HG02970 (cell line): Measurements from ENCODE around the gene MYO5C.

Experiments
- ATAC-seq: cut with Tn5 transposase; IDR thresholded peaks from one replicate; pipeline ENCODE4 v1.9.1; 2021; ENCODE audit warnings: mild to moderate bottlenecking, moderate library complexity, moderate number of reproducible peaks; ENCODE audit not compliant: unreplicated experiment, low FRiP score

The MYO5C gene

DNA sequence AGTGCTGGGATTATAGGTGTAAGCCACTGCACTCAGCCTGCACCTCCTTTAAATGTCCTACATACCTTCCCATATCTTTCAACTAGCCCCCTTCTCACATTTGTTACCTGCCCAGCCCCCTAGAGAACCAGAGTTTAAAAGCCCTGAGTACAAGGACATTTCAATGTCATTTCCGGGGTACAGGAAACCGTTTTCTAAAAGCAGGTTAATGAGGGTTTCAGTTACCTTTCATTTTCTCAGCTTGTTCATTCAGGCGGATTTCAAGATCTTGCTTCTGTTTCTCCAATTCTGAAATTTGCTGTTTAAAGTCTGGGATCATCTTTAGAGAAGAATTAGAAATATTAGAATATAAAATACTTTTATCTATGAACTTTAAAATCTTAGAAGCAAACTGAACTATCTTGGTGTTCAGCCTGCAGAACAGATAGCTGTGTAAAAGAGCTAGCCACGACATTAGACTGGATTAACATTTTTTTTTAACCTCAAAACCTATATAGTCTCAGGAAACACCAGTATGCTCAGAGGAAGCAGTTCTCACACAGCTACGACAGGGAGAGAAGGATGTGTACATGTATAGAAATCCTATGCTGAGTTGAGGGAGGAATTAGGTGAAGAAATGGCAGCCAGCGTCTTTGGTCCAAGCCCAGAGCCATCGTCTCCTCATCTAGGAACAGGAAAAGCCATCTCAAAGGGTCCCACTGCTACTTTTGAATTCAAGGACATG is 74.5 kb downstream of the MYO5C start:
- ATAC-seq = no peak

DNA sequence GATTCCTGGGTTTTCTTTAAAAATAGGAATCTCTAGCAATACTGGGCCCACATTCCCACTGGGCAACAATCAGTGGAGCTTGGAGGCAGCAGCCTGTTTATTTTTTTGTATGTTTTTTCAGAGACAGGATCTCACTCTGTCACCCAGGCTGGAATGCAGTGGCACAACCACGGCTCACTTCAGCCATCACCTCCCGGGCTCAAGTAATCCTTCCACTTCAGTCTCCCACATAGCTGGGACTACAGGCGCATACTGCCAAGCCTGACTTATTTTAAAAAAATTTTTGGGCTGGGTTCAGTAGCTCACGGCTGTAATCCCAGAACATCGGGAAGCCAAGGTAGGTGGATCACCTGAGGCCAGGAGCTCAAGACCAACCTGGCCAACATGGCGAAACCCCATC is 75.4 kb downstream of the MYO5C start:
- no peak for ATAC-seq

DNA sequence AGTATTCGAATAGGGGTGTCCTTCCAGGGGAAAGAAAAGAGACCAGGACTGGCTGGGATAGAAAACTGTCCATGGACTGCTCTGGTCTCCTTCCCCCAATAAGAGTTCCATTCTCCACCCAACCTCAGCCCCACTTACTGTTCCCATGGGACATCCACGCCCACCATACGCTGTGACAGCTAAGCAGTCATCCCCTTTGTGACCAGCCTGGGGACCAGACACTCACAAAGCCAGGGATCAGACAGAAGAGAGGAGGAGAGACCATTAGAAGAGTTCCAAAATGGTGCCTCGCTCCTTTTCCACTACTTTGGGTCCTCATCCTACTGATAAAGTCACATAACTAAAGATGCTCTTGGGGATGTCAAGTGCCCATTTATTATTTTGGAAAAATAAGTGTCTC is 76.8 kb downstream of the MYO5C start:
- ATAC-seq = no peak

DNA sequence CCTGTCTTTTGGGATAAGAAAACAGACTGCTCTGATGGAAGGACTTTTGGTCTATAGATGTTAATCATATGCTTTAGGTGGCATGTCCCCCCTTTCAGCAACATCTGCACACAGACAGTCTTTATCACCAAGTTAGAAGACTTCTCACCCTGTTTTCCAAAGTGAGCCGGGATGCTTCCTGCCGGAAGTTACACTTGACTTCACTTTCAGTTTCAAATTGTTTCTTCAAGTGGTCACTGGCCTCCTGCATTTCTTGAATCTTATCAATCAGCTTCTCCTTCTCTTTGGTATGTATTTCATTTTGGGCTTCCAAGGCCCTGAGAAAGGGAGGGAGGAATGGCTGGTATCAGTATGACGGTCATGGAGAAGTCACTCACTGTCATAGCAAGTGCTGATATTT is 77.2 kb downstream of the MYO5C start:
- no peak for ATAC-seq

DNA sequence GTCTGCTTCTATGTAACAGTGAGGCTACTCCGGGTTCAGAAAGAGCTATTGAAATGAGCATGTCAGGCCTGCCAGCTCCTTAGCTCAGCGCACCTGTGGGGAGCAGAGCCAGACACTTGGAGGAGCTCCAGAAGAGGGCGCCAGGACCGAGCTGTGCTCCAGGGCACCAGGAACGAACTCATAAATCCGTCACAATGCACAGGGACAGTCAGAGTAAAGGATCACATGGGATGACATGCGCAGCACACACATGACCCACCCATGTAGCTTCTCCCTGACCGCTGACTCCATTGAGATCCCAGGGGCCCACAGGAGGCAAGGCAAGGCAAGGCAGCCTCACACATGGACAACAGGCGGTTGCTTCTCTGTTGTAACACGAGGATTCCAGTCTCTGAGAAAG is 78.4 kb downstream of the MYO5C start:
- ATAC-seq = no peak

DNA sequence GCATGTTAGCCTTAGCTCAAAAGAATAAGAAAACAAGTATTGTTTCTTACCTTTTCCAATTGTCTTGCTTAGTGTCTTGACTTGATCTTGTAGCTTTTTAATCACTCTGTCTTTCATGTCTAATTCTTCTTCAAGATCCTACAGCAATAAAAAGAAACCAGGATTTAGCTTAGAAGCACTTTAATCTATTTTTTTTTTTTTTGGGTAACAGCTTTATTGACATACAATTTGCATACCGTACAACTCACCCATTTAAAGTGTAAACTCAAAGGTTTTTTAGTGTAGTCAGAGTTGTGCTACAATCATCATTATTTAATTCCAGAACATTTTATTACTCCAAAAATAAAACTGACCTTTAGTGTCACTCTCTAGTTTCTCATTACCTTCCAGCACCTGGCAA is 81.1 kb downstream of the MYO5C start:
- no peak for ATAC-seq

DNA sequence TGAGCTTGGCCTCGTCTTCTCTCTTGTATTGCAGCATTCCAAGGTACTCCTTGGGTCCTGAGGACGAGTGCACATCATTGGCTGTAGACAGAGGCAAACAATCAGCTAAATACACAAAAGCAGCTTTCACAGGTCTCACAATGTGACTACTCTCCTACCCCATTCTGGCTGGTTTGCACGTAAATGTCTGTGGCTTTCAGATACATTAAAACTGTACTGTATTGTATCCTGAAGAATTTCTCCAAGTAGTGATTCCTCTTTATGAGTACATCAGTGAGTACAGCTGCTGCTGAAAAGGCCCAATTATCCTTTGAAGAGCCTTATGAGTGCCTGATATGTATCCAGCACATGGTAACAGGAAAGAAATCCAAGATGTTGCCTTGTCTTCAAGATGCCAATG is 82.4 kb downstream of the MYO5C start:
- no peak for ATAC-seq

DNA sequence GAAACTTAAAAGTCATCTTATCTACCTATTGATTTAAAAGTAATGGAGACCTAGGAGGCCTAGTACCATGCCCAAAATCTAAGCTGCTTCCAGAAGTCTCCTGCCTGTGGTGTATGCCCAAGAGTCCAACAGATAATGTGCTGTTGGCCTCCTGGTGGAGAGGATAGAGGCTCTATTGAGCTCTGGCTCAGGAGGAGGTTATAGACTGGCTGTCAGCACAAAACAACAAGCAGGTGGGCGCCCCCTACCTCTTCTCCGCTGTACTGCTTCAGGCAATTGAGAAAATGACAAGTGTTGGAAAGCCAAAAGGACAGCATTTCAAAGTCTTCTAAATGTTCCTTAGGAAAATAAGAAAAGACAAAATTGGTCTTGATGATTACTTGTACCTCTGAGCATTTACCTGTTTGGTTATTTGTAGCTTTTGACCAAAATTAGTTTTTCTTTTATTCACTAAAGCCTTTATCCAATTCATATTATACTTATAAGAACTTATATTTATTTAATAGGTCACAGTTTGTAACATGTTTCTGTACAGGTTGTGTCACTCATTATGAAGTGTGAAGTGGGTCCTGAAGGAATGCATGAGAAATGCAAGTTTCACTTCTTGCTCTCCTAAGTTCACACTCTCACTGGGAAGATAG is 87.2 kb downstream of the MYO5C start:
- ATAC-seq = no peak

DNA sequence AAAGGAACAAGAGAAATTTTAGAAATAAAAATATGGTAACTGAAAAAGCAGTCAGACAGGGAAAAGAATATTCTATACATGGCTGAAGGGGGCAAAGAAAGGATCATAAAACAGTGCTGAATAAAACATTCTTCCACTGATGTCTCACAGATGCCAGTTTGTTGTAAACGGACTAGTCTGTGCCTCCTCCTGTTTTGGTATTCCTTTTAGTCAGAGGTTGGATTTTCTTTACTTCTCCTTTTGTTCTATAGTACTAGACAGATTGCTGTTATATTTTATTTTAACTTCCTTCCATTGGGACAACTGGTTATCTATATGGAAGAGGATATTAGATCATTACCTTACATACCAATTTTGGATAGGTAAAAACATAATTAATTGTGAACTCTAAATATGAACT is 88.4 kb downstream of the MYO5C start:
- ATAC-seq = no peak

DNA sequence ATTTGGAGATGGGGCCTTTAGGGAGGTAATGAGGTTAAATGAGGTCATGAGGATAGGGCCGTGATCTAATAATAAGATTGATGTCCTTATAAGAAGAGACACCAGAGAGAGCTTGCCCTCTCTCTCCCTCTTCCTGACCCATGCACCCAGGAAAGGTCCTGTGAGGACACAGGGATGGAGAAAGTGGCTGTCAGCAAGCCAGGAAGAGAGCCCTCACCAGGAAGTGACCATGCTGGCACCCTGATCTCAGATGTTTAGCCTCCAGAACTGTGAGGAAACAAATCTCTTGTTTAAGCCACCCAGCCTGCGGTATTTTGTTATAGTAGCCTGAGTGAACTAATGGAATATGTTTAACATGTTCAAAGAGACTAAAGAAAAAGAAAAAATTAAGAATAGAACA is 89.2 kb downstream of the MYO5C start:
- no peak for ATAC-seq

DNA sequence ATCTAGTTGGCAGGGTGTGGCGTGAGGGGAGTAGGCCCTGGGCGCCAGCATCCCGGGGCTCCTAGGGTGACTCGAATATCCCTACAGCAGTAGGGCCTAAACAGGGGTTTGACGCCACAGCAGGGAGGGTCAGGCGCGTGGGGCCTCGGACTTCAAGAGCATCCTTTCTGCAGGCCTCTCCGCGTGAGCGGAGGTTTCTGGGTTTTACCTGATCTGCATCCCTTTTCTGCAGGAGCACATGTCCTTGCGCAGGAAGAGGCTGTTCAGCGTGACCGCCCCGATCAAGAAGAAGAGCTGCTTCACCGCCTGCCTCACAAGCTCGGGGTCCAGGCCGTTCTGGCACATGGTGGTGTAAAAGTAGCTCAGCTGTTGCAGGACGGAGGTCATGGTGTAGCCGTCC is 90.9 kb downstream of the MYO5C start:
- ATAC-seq = no peak

DNA sequence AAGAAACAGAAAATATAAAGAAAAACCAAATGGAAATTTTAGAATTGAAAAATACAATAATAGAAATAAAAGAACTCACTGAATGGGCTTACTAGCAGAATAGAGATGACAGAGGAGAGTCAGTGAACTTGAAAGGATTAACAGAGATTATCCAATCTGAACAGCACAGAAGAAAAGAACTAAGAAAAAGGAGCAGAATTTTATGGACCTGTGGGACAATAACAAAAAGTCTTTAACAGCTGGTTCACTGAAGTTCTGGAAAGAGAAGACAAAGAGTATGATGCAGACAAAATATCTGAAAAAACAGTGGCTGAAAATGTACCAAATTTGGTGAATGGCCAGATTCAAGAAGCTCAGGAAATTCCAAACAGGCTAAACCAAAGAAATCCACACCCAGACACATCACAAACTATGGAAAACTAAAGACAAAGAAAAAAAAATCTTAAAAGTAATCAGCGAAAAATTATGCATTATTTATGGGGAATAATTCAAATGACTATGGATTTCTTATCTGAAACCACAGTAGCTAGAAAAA is 94.7 kb downstream of the MYO5C start:
- ATAC-seq = no peak

DNA sequence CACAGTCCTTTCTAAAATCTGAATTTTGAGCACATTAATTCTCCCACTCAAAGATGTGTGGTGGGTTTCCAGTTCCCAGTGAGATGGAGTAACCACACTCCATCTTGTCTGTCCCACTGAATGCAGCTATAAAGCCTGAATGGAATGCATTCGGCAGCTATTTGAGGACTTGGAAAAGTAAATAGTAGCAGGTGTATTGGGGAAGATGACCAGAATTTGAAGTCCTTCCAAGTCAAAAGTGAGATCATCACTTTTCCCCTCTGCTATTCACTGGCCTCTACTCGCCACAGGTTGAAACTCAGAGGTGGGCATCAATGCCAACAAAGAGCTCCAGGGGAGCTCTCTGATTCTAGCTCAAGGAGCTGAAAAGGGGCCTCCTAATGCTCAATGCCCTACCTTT is 96.3 kb downstream of the MYO5C start:
- no peak for ATAC-seq

DNA sequence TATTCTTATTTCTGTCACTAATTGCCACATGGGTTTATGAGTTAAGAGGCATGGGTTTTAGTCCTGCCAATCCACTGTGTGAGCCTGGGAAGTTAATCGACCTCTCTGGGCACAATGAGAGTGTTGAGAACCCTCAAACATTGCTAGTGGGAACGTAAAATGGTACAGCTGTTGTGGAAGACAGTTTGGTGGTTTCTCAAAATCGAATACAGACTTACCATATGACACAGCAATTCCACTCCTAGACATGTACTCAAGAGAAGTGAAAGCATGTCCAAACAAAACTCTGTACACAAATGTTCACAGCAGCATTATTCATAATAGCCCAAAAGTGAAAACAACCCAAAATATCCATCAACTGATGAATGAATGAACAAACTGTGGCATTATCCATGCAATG is 98.7 kb downstream of the MYO5C start:
- ATAC-seq = no peak

DNA sequence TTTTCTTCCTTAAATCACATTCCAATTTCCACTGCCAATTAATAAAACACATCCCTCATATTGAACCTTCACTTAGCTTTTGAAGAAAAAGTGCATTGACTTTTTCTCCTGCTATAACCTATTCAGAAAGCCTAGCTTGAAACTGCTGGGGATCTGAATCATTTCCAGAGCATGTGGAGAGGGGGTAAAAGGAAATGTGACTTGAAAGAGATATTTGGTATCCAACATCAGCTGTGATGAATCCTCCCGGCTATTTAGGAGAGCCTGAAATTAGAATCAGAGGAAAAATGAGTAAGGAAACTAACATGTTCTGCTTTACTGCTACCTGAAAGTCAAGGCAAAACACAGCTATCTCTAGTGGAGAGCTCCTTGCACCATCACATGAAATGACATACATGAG is 101.8 kb downstream of the MYO5C start:
- no peak for ATAC-seq

DNA sequence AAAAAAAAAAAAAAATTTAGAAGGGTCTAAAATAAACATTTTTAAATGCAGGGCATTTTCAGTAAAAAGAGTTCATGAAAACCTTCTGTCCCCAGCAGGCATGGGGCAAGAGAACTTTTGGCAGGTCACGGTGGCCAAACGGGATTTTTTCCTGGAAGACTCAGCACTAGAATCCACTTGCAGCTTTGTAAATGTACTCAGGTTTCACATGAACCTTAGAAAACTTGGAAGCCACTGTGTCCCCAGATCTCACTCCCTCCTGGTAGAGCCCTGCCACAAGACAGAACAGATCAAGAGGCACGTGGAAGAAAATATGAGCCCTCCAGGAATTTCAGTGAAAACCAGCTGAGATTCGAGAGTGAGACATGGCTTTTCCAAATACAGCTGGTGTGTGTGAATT is 102.3 kb downstream of the MYO5C start:
- ATAC-seq = no peak

DNA sequence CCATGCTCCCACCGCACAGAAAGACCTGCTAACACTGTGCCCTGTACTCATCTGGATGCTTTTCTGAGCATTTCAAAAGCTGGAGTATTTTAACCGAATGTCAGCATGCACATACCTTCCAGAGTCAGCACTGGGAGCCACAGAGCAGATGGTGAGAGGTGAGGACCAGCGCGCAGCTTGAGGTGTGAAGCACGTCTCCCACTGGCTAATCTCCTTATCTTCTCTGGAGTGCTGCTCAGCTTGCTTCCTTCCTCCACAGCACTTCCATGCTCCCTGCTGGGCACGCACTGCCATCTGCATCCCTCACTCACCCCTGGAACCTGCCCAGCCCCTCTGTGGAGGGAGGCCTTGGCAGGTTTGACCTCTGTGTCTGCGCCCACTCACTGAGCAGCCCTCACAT is 104.4 kb downstream of the MYO5C start, which contains the start of gene GNB5:
GNB5 (minus strand) TSS at position 186 of the 400 bp plus-strand sequence. CDS start 6,716 bp downstream, outside the sequence.
- no peak for ATAC-seq

DNA sequence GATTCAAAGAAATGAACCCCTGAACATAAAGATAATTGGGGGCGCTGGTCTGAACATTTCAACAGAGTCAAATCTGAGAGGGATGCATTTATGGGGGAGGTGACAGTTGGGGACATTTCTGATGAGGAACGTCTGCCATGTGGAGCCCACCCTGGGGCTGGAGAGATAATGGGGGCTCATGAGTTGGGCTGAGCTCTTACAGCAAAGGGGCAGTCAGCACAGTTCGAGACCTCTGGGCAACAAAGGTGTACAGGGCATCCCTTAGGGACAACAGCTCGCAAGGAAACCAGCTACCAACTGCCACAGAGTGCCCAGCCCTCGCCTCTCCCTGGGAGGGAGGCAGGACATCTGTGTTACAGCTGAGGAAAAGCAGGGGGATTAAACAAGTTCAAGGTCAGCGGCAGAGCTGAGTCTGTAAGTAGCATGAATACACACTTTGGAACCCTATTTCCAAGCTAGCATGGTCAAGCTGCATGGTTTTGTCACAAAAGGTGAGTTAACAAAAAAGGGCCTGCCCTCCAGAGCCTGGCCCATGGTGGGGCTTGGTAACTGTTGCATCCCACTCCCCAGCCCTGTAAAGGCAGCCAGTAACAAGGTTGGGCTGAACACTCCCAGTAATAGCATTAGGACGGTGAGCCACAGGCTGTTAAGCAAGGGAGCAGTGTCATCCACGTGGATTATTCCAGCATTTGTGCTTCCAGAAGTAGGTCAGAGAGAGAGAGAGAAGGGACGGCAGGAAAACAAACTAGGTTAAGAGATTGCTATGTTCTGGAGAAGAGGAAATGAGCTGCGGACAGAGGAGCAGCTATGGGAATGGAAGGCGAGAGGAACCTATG is 108.7 kb downstream of the MYO5C start:
- no peak for ATAC-seq

DNA sequence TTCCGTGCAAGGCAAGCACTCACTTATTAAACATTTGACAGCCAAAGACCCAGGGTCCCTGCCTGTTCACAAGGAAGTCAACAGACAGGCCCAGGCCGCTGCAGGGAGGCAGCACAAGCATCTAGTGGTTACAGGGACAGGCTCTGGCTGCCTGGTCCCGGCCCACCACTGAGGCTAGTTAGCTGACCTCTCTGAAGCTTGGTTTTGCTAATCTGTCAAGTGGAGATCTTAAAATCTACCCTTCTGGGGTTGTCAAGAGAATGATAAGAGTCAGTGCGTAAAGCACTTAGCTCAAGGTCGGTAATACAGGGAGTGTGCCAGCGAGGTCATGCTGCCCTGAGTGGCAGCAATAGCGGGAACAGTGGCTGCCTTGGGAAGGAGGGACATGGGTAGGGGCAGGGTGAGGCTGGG is 110.4 kb downstream of the MYO5C start:
- ATAC-seq = no peak

DNA sequence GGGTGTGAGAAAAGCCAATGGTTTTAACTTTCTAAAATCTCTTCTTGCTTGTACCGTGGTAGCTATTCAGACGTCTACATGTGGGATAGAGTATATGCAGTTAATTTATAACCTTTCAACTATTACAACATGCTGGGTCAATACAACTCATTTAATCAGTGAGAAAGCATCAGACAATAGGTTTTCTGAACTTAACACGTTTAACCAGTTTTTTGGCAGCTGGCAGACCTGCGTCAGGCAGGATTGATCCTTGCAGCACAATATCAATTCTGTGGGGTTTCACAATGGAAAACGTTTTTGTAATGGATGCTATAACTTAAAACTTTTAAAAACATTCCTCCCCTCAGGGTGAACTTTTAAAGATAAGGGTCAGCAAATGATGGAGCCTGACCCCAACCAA is 110.9 kb downstream of the MYO5C start:
- no peak for ATAC-seq

DNA sequence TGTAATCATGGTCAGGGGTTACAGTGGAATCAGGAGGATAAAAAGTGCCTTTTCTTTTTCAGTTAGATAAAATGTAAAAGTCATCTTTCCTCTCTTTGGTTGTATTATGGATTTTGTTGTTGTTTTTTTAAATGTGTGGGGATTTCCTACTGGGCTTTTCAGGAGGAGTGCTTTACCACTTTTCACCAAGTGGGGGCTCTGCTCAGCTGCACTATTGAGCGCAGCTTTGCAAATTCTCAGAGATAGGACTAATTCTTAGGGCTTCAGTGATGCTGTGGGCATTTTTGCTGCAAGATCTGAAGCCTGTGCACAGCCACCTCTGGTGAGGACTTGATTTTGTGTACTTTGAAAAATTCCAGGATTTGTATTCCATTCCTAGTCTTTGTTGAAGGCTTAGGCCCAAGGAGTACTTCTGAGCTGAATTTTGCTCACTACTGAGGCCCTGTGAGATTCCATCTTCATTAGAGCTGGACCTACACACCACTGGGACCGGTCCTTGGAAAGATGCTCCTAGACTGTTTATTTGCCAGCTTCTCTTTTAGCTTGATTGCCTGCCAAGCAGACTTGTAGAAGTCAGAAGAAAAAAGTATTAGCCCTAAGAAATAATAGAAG is 111.9 kb downstream of the MYO5C start:
- ATAC-seq = no peak
